HG03565 (cell line): Measurements from ENCODE around the gene SNRNP35.
"Not testable (repeated sequence)": the region's sequence is repeated elsewhere in the genome, so short reads cannot be mapped to it uniquely, and the experiment has no call there.

Experiments
- ATAC-seq: cut with Tn5 transposase; IDR thresholded peaks from one replicate; pipeline ENCODE4 v1.9.1; 2021; ENCODE audit warnings: mild to moderate bottlenecking, moderate library complexity; ENCODE audit not compliant: unreplicated experiment

The SNRNP35 gene

DNA sequence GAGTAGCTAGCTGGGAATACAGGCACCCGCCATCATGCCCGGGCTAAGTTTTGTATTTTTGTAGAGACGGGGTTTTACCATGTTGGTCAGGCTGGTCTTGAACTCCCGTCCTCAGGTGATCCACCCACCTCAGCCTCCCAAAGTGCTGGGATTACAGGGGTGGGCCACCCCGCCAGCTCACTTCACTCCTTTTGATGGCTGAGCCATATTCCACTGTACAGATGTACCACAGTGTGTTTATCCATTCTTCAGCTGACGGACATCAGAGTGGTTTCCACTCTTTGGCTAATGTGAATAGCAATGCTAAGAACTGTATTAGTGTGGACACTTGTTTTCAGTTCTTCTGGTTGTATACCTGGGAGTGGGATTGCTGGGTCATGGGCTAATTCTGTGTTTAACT lies 29.5 kb downstream of the SNRNP35 start:
- ATAC-seq, result no peak

DNA sequence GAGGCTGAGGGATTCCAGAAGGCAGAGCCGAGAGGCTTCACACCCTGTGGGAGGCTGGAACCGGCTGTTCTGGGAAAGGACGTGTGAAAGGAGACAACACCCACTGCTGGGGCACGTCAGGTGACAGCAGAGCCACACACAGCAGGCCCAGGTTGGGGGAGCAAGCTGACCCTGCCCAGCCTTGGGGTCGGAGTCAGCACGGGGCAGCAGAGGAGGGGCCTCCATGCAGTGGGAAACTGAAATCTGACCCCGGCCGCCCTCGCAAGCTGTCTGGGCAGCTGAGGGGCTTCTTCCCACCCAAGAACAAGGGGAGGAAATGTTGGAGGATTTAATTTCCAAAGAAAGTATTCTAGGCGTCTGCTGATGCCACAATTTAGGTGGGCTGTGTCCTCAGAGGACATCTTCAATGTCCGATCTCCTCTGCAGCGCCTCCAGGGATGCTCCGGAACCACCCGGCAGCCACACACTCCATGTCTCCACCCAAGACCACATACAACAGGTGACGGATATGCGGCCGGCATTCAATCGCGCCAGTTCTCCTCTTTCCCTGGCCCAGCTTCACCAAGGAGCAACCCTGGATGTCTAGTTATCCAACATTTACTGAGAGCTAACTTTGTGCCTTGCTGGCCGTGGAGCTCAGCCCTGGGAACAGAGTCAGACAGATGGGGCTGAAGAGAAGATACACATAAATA lies 30.7 kb downstream of the SNRNP35 start:
- no peak for ATAC-seq

GRCh38 chr12:123489580-123489979 lies 31.6 kb downstream of the SNRNP35 start:
- no peak for ATAC-seq

DNA sequence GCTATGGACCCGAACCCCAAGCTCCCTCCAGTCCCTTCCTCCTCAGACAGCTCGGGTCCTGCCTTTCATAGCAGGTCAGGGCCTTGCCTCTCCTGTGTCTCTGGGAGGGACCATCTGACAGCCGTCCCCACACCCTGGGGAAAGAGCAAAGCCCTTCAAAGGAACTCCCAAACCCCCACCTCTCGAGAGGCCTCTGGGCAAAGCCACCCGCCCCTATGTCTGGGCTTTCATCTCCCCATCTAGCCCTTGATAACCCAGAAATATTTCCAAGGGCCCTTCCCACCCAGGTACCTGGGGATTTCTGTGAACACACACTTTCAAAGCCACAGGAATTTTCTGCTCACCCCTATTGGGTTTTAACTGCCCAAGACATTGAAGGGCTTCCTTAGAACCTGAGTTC lies 32.1 kb downstream of the SNRNP35 start:
- no peak for ATAC-seq

- no peak for ATAC-seq
Observed at GRCh38 chr12:123491056-123491455, 33.1 kb downstream of the SNRNP35 start.

DNA sequence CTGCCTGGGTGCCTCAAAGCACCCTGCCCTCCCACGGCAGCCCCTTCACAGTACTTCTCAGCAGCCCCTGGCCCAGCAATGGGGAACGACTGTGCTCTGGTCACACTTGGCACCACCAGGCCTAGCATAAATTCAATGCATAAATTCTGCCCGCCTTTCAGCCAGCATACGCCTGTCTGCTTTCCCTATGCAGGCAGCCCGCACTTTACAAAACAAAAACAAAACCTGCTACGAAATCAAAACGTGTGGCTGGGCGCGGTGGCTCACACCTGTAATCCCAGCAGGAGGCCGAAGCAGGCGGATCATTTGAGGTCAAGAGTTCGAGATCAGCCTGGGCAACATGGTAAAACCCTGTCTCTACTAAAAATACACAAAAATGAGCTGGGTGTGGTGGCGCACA lies 33.5 kb downstream of the SNRNP35 start:
- ATAC-seq, result no peak

DNA sequence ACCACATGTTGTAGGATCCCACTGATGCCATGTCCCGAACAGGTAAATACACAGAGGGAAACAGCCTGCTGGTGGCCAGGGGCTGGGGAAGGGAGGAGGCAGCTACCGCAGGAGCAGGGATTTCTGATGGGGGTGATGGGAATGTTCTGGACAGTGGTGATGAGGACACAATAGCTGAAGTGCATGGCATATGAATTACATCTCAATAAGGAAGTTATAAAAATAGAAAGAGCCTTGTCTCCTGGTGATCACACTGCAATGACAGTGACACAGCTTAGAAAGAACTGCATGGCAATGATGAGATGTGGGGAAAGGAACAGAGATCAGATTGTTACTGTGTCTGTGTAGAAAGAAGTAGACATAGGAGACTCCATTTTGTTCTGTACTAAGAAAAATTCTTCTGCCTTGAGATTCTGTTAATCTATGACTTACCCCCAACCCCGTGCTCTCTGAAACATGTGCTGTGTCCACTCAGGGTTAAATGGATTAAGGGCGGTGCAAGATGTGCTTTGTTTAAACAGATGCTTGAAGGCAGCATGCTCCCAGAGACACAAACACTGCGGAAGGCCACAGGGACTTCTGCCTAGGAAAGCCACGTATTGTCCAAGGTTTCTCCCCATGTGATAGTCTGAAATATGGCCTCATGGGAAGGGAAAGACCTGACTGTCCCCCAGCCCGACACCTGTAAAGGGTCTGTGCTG lies 34.5 kb downstream of the SNRNP35 start:
- not testable (repeated sequence) for ATAC-seq

GRCh38 chr12:123494124-123494851 lies 36.3 kb downstream of the SNRNP35 start:
- no peak for ATAC-seq

DNA sequence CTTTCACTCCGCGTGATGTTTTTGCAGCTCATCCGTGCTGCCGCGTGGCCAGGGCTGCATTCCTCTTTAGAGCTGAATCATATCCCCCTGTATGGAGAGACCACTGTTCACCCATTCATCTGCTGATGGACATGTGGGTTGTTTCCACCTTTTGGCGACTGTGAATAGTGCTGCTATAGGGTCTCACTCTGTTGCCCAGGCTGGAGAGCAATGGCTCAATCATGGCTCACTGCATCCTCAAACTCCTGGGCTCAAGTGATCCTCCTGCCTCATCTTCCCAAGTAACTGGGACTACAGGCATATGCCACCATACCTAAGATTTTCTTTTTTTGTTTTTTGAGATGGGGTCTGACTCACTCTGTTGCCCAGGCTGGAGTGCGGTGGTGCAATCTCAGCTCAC lies 39.1 kb downstream of the SNRNP35 start:
- no peak for ATAC-seq

DNA sequence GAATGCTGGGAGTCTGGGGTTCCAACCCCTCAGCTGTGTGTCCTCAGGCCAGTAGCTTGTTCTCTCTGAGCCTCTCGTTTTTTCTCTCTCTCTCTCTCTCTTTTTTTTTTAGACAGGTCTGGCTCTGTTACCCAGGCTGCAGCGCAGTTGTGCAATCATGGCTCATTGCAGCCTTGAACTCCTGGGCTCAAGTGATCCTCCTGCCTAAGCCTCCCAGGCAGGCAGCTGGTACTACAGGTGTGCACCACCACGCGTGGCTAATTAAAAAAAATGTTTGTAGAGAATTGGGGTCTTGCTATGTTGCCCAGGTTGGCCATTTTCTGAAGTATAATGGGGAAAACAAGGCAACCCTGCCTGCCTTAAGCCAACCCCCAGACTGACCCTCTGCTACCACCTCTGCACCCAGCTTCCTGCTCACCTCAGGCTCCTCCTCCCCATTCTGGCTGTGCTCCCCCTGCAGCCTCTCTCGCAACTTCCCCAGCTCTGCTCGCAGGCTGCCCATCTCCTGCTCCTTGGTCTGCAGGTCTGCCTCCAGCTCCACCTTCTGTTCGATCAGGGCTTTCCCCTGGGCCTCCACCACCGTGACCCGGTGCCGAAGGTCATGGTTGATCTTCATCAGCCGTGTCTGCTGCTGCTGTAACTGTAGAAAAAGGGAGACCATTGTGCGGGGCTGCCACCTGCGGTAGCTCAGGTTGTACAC lies 40.3 kb downstream of the SNRNP35 start:
- ATAC-seq, result no peak

DNA sequence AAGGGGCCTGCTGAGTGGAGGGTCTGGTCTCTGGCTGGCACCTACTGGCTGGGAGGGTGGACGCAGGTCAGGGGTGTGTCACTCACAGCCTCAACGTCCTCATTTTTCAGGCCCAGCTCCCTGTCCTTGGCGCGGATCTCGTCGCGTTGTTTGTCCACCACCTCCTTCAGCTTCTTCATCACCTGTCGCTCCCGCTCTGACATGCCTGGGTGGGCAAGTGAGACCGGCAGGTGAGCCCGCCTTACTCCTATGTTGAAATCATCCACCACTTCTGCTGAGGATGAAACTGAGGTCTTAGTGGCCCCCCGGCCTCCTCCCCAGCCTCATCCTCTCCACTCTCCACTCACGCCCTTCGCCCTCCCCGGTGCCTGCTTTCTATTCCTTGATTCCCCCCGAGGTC lies 41.4 kb downstream of the SNRNP35 start:
- no peak for ATAC-seq

DNA sequence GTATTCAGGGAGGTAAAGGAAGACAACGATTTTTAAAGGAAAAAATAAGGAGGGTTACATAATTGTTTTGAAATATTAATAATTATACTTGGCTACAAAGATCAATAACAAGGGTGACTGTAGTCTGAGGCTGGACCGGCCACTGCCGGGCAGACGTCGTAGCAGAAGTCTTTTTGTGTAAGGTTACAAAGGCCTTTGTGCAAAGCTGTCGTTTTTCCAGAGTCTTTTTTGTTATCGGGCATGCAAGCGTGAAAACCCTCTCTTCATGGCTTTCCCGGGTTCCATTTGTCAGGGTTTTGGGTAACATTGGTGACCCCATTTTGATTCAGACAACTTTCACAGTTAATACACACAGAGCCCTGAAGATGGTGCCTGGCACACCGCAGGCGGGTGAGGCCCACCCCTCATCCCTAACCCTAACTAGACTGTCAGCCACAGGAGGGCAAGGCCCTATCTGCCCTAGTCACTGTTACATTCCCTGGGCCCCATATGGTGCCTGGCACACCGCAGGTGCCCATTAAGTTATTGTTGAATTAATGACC lies 44.3 kb downstream of the SNRNP35 start:
- no peak for ATAC-seq

DNA sequence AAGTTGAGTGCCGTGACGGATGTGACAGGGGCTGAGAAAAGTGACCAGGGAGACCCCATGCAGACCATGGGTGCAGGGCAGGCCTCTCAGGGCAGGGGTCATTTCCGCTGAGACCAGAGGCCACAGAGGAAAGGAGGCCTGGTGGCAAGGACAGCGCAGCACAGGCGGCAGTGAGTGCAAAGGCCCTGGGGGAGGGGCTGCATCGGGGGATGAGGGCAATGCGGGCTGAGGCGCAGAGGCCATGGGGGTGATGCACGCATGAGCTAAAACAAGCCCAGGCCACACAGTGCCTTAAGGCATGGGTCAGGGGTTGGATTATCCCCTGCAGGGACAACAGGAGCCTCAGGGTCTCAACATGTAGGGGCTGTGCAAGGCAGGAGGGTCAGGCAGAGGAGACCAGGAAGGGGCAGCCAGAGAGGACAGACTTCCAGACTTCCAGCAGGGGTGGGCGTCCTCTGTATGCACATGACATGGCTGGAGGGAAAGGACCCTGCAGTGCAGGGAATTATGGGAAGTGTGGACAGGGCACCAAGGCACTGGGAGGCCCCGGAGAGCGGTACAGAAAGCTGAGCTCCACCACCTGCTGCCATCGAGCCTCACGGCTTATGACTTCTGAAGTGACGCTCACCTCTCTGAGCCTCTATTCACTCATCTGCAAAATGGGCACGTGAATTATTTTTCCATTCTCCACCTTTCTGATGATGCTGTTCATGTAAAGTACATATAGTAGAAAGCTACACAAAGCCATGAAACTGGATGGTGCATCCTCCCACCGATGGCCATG lies 48.3 kb downstream of the SNRNP35 start:
- ATAC-seq, result no peak

- no peak for ATAC-seq
Observed at GRCh38 chr12:123506843-123507236, 48.9 kb downstream of the SNRNP35 start.

GRCh38 chr12:123512838-123513665 lies 55.1 kb downstream of the SNRNP35 start:
- ATAC-seq, result no peak

- no peak for ATAC-seq
Observed at GRCh38 chr12:123513805-123514204, 55.9 kb downstream of the SNRNP35 start.

DNA sequence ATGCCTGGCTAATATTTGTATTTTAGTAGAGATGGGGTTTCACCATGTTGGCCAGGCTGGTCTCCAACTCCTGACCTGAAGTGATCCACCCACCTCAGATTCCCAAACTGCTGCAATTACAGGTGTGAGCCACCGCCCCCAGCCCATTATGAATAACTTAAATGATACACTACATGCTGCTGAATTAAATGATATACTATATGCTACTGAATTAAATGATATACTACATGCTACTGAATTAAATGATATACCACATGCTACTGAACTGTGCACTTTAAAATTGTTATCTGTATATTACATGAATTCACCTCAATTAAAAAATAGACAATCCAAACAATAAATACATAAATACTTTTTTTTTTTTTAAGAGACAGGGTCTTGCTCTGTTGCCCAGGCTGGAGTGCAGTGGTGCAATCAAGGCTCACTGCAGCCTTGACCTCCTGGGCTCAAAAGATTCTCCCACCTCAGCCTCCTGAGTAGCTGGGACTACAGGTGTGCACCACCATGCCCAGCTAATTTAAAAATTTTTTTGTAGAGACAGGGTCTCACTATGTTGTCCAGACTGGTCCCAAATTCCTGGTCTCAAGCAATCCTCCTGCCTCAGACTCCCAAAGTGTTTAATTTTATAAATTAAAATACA lies 56.8 kb downstream of the SNRNP35 start:
- not testable (repeated sequence) for ATAC-seq

- ATAC-seq, result no peak
Observed at GRCh38 chr12:123516216-123516780, 58.4 kb downstream of the SNRNP35 start.
